Stimulated activated CD8-positive, alpha-beta memory T cell treated with anti-CD3 and anti-CD28 coated beads, Interleukin-15, amount 100 ng/mL, for 4 hours (primary cell): ENCODE results near the gene ATRNL1.

Experiments used
- DNase-seq, 2 donors: peaks; one replicate each; pipeline ENCODE4 v3.0.0-alpha.2; 2020; ENCODE audit warnings: low read depth in 2 of 2

The ATRNL1 gene

DNA sequence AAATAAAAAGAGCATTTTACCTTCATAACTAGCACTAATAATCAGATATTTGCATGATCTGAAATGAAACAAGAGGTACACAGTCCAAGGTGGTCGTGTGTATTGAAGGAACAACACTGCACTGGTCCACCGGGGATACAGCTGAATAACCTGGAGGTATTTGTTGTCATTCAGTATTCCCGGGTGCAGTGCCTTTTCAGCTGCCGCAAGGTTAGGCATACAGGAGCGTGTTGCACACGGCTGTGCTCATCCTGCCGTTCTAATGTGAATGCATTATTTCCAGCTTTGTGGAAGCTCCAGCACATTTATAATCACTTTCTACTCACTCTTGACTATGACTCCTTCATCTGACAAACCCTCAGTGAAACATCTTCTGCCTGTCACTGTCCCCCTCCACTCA lies 802.0 kb downstream of the ATRNL1 start:
- no peak for DNase-seq

GRCh38 chr10:115898242-115898641 lies 805.1 kb downstream of the ATRNL1 start:
- no peak for DNase-seq

GRCh38 chr10:115902596-115902995 lies 809.4 kb downstream of the ATRNL1 start:
- DNase-seq, result no peak

GRCh38 chr10:115903207-115903606 lies 810.0 kb downstream of the ATRNL1 start:
- no peak for DNase-seq

DNA sequence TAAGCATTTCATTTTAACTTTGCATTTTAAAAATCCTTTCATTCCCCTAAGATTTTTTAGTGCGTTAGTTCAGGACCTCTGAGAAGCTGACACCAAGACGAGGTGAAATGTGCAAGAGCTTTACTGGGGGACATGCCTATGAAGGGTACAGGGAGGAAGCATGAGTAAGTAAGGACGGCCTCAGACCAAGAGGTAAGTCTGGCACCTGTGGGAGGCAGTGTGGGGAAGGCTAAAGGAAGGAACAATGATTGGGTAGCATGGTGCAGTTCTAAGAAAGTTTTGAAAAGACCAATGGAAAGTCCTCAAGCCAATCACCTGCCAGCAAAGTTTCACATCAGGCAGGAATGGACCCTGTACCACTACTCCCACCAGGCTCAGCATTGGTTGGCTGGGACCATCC lies 810.7 kb downstream of the ATRNL1 start:
- DNase-seq, result no peak

GRCh38 chr10:115909037-115909436 lies 815.9 kb downstream of the ATRNL1 start:
- no peak for DNase-seq

- no peak for DNase-seq
These were observed 817.0 kb downstream of the ATRNL1 start for GRCh38 chr10:115909962-115910731.

DNA sequence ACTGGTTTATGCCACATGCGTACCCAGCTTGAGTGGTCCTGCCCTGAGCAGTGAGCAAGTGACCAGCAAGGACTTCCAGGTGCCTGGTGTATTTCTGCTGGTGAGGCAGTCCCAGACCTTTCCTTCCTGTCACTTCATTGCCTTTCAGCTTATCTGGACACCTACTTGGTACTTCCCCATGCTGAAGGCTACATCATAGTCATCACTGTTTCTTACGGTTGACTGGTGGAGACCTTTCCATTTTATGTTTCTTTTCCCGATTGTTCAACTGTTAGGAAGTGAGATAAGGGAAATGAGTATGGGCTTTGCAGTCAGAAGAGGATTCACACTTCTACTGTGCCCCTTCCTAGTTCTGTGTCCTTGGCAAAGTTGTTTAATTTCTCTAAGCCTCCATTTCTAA lies 821.3 kb downstream of the ATRNL1 start:
- no peak for DNase-seq

GRCh38 chr10:115915429-115915828 lies 822.3 kb downstream of the ATRNL1 start:
- DNase-seq, result no peak

DNA sequence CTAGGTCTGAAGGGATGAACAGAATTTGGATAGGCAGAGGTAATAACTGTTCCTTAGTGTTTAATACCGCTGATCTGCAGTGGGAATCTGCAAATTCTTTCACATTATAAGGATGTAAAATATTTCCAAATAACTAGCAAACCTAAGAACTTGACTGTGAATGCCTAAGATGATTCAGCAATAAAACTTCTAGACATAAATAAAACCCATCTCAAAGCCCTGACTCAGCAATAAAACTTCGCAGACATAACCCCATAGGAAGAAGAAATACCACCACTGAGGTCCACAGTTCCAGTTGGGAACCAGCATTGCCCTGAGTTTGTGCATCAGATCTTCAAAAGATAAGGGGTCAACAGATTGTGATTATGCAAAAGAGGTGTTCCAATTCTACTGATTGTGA lies 825.6 kb downstream of the ATRNL1 start:
- no peak for DNase-seq

- no peak for DNase-seq
These were observed 828.6 kb downstream of the ATRNL1 start for GRCh38 chr10:115921795-115922194.

DNA sequence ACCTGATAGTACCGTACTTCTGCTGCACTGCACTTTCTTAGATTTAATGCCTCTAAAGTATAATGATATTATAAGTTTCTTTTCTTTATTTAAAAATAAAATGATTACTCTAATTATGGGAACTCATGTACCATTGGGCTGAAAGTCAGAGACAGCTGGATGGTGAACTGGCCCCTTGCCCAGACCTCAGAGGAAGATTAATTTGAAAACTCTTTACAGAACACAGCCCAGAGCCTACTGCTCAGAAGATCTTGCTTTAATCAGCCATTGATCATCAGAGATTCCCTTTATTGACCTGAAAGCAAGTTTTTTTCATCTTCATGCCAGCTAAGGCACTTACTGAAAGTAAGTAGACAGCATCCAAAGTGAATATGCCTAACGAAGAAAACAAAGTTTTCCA lies 838.1 kb downstream of the ATRNL1 start:
- DNase-seq, result no peak

- no peak for DNase-seq
These were observed 838.9 kb downstream of the ATRNL1 start for GRCh38 chr10:115932099-115932498.

DNA sequence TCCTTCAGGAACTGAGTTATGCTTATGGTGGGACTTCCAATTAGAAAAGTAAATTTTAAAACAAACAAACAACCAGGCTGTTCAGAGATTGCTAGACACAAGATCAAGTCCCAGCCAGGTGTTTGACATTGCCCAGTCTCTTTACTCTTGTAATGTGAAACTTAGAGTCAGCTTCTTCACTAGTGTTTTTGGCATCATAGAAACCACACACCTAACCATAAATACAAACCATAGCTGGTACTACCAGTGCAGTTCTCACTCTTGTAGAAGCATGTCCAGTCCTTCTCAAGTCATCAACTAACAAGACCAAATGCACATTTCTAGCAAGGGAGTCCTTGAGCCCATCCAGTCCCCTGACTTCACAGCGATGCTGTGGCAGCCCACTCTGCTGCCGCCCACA lies 839.9 kb downstream of the ATRNL1 start:
- no peak for DNase-seq

GRCh38 chr10:115935731-115936130 lies 842.6 kb downstream of the ATRNL1 start:
- DNase-seq, result no peak

- DNase-seq, result no peak
These were observed 844.0 kb downstream of the ATRNL1 start for GRCh38 chr10:115936926-115937767.

- no peak for DNase-seq
These were observed 844.5 kb downstream of the ATRNL1 start for GRCh38 chr10:115937768-115938056.

DNA sequence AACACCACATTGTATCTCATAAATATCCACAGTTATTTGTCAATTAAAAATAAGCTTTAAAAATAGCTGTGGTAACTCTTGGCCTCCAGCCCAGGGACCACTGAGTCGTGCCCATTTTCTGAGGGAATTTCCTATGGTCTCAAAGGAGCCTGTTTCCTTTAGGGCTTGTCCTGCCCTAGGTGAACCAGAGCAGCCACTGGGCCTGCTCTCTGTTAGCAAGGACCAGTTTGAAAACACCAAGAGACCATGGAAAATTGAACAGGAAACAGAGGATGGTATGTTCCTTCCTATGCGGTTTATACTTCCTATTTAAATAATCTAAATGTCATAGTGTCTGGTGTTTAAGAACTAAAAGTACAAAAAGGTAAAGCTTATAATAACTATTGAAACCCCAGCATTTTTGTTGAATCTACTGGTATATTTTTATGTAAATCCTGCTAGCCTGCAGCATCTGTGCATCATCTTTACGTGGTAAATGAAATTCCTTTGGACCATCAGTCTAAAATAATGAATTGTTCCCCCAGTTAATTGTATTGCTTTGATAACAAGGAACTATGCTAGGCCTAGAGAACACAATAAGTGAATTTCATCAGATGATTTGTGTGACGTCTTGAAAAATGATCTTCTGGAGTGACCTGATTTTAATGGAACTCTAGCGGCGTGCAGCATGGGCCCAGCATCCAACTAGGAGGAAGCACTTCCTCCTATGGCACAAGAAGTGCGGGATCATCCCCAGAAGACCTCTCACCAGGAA lies 846.1 kb downstream of the ATRNL1 start:
- no peak for DNase-seq

DNA sequence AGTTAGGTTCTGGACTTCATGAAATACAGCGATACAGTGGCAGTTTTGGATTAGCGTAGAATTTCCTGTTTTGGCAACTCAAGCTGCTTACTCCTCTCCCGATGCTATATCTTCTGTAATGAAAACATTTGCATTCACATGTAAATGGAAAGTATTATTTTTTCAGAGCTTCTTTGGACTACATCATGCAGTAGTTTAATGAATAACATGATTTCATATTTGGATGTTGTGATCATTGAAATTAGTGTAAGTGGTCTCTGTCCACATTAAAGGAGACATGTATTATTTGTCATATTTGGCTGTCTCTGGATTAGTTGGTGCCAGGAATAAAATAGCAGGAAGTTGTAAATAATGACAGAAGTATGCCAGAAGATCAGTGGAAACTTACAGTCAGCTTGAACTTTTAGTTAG lies 848.2 kb downstream of the ATRNL1 start:
- DNase-seq, result no peak

DNA sequence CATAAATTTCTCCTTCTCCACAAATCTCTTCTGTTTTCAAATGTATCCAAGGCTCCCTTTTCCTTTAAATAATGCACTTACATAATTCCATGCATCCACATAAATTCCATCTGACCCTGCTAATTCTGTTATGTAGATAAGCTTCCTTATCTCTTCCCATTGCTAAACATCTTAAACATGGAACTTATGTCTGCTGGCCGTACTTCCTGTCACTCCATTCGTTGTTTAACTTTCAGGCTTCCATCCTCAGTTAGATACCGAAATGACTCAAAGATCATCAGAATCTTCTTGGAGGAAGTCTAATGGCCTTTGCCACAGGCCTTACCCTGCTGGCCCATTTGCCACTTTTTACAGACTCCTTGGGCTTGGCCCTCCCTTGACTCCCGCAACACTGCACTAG lies 848.9 kb downstream of the ATRNL1 start:
- DNase-seq, result no peak

DNA sequence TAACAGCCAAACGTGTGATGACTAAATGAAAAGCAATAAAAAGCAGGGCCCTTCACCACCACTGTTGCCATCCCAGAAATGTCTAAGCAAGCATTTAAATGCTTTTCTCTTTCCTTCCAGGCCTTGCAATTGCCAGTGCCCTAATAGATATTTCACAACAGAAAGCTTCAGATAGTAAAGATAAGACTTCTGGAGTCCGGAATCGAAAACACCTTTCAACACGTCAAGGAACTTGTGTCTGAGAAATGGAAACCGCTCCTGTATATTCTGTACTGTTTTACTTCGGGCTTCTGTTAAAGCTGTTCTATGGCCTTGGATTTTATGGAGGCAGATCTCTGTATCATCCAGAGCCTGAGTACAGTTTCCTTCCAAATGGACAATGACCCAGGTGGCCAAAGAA lies 851.4 kb downstream of the ATRNL1 start:
- no peak for DNase-seq

DNA sequence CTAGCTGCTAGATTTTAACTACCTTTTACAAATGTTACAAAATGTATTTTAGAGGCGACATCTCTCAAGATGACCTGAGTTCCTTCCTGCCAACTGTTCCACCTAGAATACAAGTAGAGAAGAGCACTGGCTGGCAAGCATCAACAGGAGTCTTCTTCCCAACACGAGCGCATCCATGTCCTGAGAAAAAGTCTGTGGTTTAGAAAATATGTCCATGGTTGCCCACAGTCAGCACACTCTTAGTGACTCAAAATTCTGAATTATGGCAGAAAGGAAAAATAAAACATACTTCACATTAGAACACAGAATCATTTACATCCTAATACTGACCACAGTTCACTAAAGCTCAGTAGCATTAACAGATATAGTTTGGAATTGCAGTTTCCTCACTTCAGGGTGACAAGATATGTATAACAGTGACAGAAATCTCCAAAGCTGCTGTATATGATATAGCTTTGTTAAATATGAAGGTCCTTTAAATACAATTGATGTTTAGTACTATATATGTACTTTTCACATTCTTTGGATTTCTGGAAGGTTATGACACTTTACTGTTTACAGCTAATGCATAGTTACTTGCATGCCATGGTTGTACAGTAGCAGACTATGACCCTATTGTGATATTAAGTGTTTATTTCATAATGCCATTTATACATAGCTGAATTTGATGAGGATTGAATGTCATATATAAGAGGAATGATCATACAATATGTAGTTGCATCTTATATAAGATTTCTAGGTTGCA lies 852.7 kb downstream of the ATRNL1 start:
- no peak for DNase-seq
